CD4-positive, alpha-beta T cell treated with Interleukin-17A for 4 hours (primary cell): ENCODE results near the gene TCF7L2.

Experiments
- DNase-seq: peaks from one replicate; pipeline ENCODE4 v3.0.0-alpha.2; 2020; ENCODE audit warnings: mixed read lengths

TCF7L2 gene

DNA sequence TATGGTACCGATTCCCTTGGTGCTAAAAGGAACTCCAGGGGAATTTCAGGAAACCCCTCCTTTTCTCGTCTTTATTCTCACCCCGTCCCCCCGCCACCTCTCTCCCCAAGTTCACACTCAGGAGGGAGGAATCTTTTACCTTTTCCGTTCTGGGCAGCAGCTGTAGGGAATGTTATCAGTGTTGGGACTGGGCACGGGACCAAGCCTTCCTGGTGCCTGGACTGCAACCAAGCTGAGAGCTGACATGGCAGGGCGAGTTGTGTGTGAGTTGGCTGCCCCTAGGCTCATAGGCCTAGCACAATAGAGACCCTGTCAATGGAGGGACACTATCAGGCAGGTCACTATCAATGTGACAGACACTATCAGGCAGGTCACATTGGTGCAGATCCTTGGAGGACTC is 121.4 kb downstream of the TCF7L2 start:
- no peak for DNase-seq

DNA sequence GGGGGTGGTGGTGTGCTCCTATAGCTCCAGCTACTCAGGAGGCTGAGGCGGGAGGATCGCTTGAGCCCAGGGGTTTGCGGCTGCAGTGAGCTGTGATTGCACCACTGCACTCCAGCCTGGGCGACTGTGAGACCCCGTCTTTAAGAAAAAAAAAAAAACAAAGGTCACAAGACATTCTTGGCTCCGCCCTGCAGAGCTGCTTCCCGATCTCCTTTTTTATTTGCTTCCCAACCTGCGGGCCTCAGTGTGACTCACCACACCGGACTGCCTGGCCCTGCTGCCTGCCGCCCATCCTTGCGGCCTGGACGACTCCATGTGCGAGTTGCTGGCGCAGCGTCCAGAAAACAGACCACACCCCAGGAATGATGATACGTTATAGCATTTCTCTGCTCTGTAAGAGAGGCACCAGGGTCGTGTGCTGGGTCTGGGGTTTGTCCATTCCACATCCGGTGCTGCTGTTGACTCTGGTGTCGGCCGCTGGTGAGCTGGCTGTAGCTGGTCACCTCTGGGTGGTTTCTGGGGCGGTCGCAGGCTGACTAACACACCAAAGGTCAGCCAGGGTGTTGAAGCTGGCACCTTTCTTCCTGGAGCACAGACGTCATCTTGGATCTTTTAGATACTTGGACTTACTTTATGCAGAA is 123.6 kb downstream of the TCF7L2 start:
- no peak for DNase-seq

DNA sequence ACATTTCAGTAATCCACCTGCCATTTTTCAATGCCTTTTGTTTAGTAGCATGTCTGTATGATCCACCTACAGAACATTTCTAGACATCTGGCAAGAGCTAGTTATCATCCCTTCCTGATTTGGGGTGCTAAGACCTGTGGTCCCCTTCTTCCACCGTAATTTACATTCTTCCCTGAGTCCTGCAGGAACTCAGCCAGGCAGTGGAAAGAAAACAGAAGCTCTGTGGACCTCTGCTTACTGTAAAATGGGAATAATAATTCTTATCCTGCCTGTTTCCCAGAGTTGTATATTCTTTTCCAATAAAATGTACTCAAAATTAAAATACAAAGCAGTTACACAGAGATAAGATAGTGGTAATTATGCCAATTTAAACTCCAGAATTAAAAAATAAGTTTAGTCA is 126.9 kb downstream of the TCF7L2 start:
- DNase-seq: no peak

DNA sequence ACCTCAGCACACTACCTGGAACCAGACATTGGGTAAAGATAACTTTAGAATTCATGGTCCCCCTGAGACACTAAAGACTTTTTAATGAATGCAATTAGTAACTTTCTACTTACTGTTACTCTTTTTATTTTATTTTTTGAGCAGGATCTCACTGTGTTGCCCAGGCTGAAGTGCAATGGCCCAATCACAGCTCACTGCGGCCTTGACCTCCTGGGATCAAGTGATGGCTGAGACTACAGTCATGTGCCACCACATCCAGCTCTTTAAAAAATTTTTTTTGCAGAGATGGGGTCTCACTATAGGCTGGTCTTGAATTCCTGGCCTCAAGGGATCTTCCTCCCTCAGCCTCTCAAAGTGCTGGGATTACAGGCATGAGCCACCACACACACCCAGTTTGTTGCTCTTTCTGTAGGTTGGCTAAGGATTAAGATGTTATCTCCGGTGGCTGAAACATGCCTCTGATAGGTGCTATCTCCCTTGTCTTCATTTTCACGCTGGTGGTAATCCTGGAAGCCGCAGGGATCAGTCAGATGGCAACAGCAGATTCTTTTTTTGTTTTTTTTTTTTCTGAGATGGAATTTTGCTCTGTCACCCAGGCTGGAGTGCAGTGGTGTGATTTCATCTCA is 128.3 kb downstream of the TCF7L2 start:
- DNase-seq: no peak

DNA sequence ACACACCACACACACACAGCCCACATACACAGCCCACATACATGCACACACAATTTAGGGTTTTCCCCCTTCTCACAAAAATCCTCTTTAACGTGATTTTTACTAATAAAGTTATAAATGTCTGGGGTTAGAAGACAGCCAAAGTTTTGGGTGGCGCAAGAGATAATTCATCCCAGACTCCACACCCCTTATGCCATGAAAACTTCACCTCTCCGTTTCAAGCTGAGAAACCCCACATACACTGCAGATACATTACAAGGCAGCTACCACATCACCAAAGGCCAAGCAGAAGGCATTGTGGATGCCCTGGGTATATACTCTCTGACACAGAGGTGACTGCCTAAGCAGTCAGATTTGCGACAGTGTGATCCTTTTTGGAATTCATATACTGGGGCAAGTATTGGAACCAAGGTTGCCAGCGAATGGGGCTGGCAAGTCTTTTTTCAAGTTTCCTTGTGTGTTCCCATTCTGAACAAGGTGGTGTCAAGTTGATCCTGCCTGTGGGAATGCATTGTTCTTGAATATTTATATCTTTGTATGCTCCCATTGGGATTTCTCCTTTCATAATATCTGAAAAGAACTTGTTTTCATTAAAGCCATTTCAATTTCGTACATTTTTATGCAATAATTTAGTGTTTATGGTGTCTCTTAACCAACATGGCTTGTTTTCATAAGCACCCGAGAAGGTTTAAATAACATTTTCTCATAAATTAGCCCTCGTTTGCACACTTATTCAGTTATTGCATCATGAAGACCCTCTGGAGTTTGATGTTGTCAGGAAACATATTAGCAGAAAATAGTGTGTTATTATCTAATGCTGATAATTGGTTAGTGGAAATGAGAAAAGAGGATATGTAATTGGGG is 130.2 kb downstream of the TCF7L2 start:
- DNase-seq: no peak

DNA sequence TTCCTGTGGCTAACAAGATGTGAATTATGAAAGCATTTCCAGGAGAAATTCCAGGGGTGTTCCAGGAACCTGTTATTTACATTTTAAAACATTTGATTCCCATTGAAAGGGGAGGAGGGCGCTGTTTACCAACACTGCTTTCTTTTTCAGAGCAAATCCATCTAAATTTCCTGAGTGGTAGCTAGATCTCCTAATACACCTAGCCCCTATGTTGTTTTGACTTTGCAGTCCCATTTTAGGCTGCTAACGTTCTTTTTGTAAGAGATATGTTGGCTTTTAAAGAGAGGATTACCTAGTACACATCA is 130.8 kb downstream of the TCF7L2 start:
- DNase-seq: no peak

DNA sequence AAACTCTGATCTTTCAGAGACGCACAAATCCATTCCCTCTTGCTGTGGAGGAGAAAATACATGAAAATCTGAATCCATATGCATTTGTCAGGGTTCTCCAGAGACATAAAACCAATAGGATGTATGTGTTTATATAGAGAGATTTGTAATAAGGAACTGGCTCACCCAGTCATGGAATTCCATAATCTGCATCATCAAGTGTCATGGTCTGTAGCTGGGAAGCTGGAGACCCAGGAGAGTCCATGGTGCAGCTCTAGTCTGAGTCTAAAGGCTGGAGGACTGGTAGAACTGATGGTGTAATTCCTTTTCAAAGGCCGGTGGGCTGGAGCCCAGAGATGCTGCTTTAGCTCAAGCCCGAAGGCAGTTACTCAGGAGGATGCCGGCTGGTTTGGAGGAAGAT is 134.0 kb downstream of the TCF7L2 start:
- DNase-seq: no peak

DNA sequence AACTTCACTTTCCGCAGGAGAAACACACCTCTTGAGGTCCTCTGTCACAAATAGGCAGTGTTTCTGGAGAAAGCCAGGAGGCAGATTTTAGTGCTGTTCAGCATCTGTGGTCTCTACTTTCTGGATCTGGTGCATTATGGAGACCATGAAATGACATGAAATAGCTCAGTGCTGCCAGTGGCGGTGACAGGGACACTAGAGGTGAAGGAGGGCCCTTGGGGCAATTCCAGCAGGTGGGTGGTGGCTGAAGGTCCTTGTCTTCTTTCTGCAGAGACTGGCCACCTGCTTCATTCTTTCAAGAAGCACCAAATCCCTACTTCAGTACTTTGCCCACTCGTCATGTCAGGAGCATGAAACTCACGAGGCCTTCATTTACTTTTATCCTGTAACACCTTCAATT is 135.7 kb downstream of the TCF7L2 start:
- DNase-seq: no peak

DNA sequence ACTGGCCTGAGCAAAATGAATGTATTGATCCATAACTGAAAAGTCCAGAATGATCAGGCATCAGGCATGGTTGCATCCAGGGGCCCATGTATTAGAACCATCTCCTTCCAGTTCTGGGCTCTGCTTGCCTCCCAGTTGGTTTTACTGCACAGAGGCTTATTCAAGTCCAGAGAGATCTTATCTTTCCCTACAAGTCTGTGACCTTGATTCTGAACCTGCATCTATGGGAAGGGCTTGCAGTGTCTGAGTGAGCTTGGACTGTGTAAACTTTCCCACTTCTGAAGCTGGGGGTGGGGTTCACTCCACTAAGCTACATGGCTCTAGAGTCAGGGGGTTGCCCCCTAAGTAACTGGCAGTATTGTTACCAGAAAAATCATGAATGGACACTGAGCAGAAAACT is 136.2 kb downstream of the TCF7L2 start:
- no peak for DNase-seq

DNA sequence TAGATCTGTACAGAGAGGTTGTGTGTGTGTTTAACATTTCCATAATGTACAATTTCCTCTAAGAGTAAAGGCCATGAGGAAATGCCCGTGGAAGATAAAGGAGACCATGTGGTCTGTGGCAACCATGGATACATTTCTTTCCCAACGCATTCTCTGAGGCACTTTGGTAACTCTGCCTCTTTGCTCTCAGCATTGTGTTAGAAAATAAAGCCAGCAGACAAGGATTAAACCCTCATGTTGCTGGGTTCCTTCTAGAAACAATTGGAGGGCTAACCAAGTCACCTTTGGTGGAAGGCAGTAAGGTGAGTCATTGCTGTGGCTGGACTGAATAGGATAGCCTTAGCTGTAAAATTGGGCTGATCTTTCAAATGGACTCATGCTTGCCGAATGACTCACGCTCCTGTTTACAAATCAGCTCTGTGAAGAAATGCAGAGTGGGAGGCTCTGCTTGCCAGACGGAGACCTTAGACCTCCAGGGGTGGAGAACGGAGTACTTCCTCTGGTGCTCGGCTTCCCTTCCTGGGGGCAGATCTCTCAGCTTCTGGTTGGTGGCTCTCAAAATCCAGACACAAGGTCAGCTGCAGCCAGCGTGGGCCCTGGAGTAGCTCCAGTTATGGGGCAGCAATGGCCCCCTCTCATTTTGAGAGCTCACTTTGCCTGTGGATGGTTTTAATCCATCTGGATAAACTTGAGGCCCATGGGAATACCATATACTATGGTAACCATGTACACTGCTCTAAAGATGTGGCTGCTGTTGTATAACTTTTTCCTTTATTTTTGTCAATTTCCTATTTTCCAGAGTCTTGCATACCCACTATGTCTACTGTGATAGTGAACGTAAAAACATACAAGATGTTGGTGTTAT is 137.3 kb downstream of the TCF7L2 start:
- no peak for DNase-seq

DNA sequence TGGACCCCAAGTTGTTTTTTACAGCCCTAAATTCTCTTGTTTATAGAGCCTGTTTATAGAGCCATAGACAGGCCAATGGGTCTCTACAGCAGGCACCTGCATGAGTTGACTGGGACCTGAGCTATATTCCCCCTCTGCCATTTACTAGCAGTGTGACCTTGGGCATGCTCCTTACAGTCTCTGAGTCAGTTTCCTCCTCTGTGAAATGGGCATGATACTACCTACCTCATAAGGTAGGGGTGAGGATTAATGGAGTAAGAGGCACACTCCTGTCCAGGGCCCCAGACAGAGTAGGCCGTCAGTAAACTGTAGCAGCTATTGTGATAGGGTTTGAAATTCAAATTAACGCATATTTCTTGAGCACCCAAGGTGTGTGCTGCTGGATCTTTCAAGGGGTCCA is 138.1 kb downstream of the TCF7L2 start:
- DNase-seq: no peak

DNA sequence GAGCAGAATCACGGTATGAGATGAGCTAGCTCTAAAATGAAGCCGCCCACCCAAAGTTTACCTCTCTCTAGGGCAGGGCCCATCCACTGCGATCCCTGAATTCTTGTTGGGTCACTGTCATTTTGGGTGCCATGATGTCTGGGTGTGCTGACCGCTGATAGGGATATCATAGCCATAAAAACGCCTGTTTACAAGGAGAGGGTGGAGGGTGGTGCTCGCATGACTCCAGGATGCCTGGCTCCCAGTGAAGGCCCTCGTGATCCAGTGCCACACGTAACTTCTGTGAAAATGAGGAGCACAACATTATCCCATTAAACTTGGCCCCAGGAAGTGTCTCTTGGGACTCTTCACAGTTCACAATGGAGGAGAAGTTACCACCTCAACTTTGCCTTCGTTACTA is 139.5 kb downstream of the TCF7L2 start:
- no peak for DNase-seq

DNA sequence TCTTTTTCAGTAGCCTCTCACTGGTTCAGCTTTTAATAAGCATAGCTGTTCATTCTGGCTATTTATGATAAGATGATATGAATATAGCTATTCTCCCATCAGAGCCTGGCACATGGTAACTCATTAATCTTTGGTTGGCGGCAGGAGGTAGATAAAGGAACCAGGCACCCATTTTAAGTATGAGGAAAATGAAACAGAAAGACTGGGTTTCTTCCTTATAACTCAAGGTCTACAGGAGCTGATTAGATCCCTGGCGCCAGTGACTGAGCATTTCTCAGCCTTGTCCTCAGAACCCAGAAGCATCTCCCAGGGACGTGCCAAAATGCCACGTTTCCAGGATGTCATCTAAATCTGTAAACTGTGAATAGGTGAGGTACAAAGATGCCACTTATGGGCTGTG is 141.9 kb downstream of the TCF7L2 start:
- no peak for DNase-seq

DNA sequence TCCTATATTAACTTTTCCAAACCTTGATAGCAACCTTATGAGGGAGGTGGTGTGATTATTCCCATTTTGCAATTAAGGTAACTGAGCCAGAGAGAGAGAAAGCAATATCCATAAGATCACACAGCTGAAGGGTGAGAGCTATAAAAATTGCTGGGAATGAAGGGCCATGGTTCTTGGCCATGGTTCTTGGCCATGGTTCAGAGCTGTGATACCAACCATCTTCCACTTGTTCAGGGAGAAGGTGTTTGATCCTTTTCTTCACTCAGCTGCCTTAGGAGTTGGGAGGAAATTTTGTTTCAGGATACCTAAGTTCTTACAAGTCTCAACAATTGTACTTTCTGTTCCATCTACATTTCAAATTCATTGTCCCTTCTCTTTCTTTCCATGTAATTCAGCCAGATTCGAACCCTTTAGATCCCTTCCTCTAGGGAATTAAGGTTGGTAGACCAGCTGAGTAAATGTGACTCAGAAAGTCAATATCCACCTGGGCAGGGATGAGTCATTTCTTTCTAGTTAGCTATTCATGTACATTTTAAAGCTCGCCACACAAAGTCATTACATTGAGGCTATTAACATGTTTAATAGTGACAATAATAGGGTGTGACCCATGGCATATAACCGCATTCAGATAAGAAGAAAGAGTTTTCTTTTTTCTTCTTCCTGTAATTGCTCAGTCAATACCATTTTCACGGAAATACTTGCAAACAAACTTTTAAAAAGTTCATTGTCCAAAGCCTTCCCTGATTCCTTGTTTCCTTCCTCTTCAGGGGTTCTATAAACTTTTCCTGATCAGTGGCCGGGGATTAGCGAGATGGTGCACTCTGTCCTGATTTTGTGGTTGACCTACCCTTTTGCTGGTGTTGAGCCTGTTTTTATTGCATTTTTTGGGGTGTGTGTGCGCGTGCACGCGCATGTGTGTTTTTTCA is 143.4 kb downstream of the TCF7L2 start:
- no peak for DNase-seq

DNA sequence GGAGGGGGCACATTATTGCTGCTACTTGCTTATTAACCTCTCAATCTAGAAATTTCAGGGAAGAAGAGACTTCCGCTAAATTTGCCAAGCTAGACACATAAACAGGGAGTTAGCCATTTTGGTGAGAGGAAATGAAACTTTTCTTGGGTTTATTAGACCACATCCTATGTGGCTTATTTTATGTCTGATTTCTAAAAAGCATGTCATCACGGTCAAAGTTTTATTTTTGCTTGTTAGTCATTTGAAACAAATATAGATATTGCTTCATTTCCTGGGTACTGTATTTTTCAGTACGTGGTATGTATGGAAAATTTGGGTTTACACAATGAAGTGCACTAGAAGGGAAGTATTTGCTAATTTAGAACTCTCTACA is 144.1 kb downstream of the TCF7L2 start:
- DNase-seq: no peak

DNA sequence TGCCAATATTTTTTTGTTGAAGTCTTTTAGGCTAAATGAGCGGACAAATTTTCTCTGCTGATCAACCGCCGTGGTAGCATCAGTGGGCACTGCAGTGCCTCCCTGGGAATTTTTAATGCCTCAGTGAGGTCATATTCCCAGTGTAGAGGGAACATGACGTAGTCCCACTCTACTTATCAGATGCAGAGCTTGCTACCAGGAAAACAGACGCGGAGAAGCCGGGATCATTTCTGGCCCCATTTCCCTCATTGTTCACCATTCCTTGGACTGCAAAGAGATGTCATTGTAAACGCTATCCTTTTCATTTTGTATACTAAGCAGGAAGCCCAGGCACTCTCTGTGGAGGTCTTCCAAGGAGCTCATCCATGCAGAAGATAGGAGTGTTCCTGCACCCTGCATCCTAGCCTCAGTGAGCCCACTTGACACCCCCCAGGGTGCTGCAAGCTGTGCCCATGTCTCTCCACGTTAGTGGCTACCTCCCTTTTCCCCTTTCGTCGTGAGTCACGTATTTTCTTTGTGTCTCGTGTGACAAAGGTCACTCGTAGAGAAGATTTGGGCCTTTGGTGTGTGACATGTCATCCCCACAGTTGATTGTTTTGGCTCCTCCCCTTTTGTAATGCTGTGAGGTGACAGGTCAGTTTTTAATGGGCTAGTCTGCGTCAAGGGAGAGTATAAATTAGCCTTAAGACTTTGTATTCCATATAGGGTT is 145.5 kb downstream of the TCF7L2 start:
- DNase-seq: no peak

DNA sequence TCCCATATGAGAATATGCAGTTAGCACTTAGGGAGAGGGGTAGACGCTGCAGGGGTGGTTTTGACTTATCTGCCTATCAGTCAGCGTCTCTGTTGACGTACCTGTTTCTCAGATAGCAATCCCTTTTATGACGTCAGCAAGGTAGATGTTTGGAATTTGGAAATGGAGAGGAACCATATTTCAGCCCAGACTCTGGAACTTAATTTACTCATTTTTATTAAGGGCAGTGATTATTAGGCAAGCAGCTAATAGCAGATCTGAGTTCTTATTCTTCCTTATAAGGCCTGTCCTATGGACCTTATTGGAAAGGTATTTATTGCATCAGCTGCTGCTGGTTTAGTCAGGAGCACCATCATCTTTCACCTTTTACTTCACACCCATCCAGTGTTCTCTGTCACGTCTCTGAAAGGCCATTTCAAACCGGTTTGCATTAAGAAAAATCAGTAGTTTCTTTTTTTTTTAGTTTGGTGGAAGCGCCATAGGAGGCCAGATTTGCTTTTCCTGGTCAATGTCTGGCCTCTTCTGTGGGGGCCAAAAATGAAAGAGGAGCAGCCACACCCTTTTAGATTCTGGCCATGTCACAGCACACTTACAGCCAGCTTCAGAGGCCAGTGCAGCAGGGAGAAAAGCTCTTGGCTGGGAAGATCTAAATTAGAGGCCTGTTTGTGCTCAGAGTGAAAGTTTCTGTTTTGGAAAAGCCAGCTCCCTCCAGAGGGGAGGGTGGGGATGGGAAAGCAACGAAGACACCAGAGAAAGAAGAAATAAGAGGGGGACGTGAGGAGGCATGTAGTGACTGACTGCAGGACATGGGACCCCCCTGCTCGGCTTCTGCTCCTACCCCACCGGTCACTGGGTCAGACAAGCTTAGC is 146.3 kb downstream of the TCF7L2 start:
- DNase-seq: no peak

DNA sequence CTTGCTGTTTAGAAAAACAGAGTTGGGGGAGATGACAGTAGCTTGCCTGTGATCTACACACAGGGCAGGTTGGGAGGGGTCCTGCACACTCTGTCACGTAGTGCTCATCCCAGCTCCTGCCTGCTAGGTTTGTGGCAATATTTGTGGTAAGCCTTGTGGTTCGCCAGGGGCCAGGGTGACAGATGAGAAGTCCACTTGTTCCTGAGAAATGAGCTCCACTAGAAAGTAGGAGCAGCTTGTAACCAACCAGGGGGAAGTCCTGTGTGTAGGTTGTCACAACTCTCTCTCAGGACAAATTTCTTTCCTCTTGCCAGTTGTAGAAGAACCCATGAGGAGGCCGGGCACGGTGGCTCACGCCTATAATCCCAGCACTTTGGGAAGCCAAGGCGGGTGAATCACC is 147.0 kb downstream of the TCF7L2 start:
- no peak for DNase-seq

DNA sequence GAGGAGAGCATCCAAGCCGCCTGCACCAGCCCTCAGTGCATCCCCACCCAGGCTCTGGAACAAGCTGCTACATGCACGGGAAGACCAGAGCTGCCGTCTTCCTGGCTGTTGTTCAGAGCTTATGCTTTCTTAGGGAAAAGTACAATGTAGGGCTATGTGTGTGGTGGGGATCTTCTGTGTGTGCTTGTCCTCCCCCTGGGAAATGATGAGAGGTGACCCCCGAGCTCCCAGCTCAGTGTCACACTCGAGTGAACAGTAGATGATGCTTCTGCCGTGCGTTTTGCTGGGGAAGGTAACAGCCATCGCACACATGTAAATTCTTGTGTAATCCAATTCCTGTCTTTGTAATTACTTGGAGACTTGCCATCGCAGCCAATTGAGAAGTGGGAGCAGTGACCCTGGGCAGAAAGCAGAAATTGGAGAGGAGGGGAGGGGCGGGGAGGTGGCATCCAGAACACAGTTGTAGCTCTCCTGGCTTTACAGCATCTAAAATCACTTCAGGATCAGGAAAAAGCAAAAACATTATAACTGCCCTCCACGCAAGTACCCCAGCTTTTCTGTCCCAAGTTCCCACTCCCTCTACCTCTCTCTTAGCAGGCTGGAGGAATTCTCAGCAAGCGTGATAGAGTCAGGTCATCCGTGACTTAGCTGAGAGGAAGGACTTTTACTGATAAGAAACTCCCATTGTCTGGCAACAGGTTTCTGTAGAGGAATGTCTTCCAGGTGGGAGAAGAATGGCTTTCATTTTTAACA is 149.6 kb downstream of the TCF7L2 start:
- no peak for DNase-seq

DNA sequence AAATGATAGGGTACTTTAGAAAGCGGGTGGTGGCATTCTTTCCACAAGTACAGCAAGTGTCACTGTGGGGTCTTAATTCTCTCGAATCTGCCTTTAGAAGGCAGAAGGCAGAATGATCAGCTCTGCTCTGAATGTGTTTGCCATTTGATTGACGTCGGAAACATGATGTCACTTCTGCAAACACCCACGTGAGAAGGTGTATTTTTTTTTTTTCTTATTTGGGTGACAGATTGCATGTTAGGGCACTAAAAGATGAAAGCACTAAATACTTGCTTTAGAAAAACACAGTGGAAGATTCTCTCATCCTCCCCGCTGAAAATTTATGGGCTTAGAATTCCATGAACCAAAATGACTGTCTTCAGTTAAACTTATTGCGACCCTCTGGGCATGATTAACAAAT is 150.2 kb downstream of the TCF7L2 start:
- no peak for DNase-seq
